Measurements from ENCODE around the gene CALM1. TPM values are rescaled to one million over a fixed set of nuclear protein-coding genes. Genes with fewer than 3 reads are reported as not detected.

CALM1 gene
- polyA plus RNA-seq, 1 donor from 2014 or later = 373 TPM

- Histone ChIP-seq H3K9me3 (ENCODE audit: low read length) (peaks cover 5% of the 10 kb centered on the region), H2AFZ (ENCODE audit: low read depth, low read length) (no peak overlapping the region), H3K79me2 (replicated peaks; ENCODE audit: insufficient read depth, low read length) (no peaks in the 10 kb centered on the region)
Observed at GRCh38 chr14:90444077-90444696, 47.4 kb downstream of the CALM1 start.

GRCh38 chr14:90445011-90445410 lies 48.2 kb downstream of the CALM1 start:
- TF ChIP-seq REST (IDR thresholded peaks at IDR 0.05; ENCODE audit: borderline replicate concordance) = no peak
- no peak for TF ChIP-seq EZH2 (IDR thresholded peaks at IDR 0.05; ENCODE audit: borderline replicate concordance, insufficient read depth, low read length, poor library complexity, severe bottlenecking)
- no peak for TF ChIP-seq EP300 (conservative IDR thresholded peaks at IDR 0.05; ENCODE audit: poor library complexity, severe bottlenecking)
- no peak for TF ChIP-seq CTCF (IDR thresholded peaks at IDR 0.05; ENCODE audit: poor library complexity, severe bottlenecking)
- no peak for TF ChIP-seq SMC3 (conservative IDR thresholded peaks at IDR 0.05; ENCODE audit: poor library complexity)
- TF ChIP-seq POLR2AphosphoS5 (IDR thresholded peaks at IDR 0.05) = no peak
- no peak for TF ChIP-seq MXI1 (conservative IDR thresholded peaks at IDR 0.05; ENCODE audit: poor library complexity, severe bottlenecking)
- no peak for TF ChIP-seq TAF1 (IDR thresholded peaks at IDR 0.05; ENCODE audit: low read depth)
- TF ChIP-seq RAD21 (conservative IDR thresholded peaks at IDR 0.05) = no peak
- H3K9ac ChIP-seq (ENCODE audit: low read length) = no peak overlapping the region
- peaks cover 5% of the 10 kb centered on the region for H3K9me3 ChIP-seq (ENCODE audit: low read length)
- no peak overlapping the region for H2AFZ ChIP-seq (ENCODE audit: low read depth, low read length)
- no peaks in the 10 kb centered on the region for H3K9me2 ChIP-seq (ENCODE audit: insufficient read depth, low read length)
- no peak overlapping the region for H3K27ac ChIP-seq (ENCODE audit: low read length)
- no peaks in the 10 kb centered on the region for H3K79me2 ChIP-seq (replicated peaks; ENCODE audit: insufficient read depth, low read length)
- H3K4me3 ChIP-seq (ENCODE audit: low read length) = no peak overlapping the region
- no peaks in the 10 kb centered on the region for H4K20me1 ChIP-seq (ENCODE audit: insufficient read depth)
- no peaks in the 10 kb centered on the region for H3F3A ChIP-seq (ENCODE audit: insufficient read depth, low read length, poor library complexity, severe bottlenecking)
- H3K36me3 ChIP-seq (ENCODE audit: insufficient read depth, low read length) = no peaks in the 10 kb centered on the region
- H3K27me3 ChIP-seq (ENCODE audit: insufficient read depth, low read depth, low read length) = no peaks in the 10 kb centered on the region
- no peak overlapping the region for H3K4me2 ChIP-seq (ENCODE audit: low read length)

More at GRCh38 chr14:90444077-90444696, 47.4 kb downstream of the CALM1 start:
- TF ChIP-seq CTCF (IDR thresholded peaks at IDR 0.05; ENCODE audit: poor library complexity, severe bottlenecking) (no peak), POLR2AphosphoS5 (IDR thresholded peaks at IDR 0.05) (peak; percentile 69), EP300 (conservative IDR thresholded peaks at IDR 0.05; ENCODE audit: poor library complexity, severe bottlenecking) (peak; percentile 62)
- H3K9me2 ChIP-seq (ENCODE audit: insufficient read depth, low read length) = no peaks in the 10 kb centered on the region
- no peak overlapping the region for H3K4me3 ChIP-seq (ENCODE audit: low read length)
- no peaks in the 10 kb centered on the region for H3K36me3 ChIP-seq (ENCODE audit: insufficient read depth, low read length)
- no peaks in the 10 kb centered on the region for H3K27me3 ChIP-seq (ENCODE audit: insufficient read depth, low read depth, low read length)
- no peaks in the 10 kb centered on the region for H3F3A ChIP-seq (ENCODE audit: insufficient read depth, low read length, poor library complexity, severe bottlenecking)
- no peaks in the 10 kb centered on the region for H4K20me1 ChIP-seq (ENCODE audit: insufficient read depth)
- H3K4me2 ChIP-seq (ENCODE audit: low read length) = no peak overlapping the region
- no peak overlapping the region for H3K9ac ChIP-seq (ENCODE audit: low read length)
- peak overlapping the region; percentile 35 for H3K27ac ChIP-seq (ENCODE audit: low read length)

Data from neural cell (in vitro differentiated cells).